HuH-7 (cell line): Measurements from ENCODE around the gene EFCAB10.
"Not testable (repeated sequence)": the region's sequence is repeated elsewhere in the genome, so short reads cannot be mapped to it uniquely, and the experiment has no call there.

ENCODE experiments used
- DNase-seq: peaks from one replicate; pipeline ENCODE4 v3.0.0; 2011; ENCODE audit warnings: low spot score

Gene EFCAB10

GRCh38 chr7:105599080-105599479 is 17.8 kb upstream of the EFCAB10 start:
- not testable (repeated sequence) for DNase-seq

- no peak for DNase-seq
Measured at GRCh38 chr7:105596866-105597265, 15.6 kb upstream of the EFCAB10 start.

GRCh38 chr7:105594034-105594433 is 12.7 kb upstream of the EFCAB10 start:
- no peak for DNase-seq

GRCh38 chr7:105591522-105591921 is 10.2 kb upstream of the EFCAB10 start:
- no peak for DNase-seq

- no peak for DNase-seq
Measured at GRCh38 chr7:105590793-105591192, 9.5 kb upstream of the EFCAB10 start.

- DNase-seq = peak; percentile 74
Measured at GRCh38 chr7:105589356-105590077, 8.2 kb upstream of the EFCAB10 start.

- no peak for DNase-seq
Measured at GRCh38 chr7:105587909-105588635, 6.8 kb upstream of the EFCAB10 start.

- no peak for DNase-seq
Measured at GRCh38 chr7:105585850-105586500, 4.7 kb upstream of the EFCAB10 start.

GRCh38 chr7:105584165-105584564 is 2.9 kb upstream of the EFCAB10 start:
- DNase-seq = no peak

GRCh38 chr7:105583061-105583460 is 1.8 kb upstream of the EFCAB10 start:
- no peak for DNase-seq

- DNase-seq = no peak
Measured at GRCh38 chr7:105580022-105580740, 1.1 kb downstream of the EFCAB10 start.

GRCh38 chr7:105578496-105578895 is 2.8 kb downstream of the EFCAB10 start:
- DNase-seq = no peak

- no peak for DNase-seq
Measured at GRCh38 chr7:105577251-105577650, 4.0 kb downstream of the EFCAB10 start.

GRCh38 chr7:105571891-105572290 is 9.4 kb downstream of the EFCAB10 start:
- DNase-seq = no peak

- no peak for DNase-seq
Measured at GRCh38 chr7:105567821-105568220, 13.5 kb downstream of the EFCAB10 start.

- DNase-seq = no peak
Measured at GRCh38 chr7:105567024-105567423, 14.3 kb downstream of the EFCAB10 start.

GRCh38 chr7:105565190-105565589 is 16.1 kb downstream of the EFCAB10 start:
- DNase-seq = no peak

- no peak for DNase-seq
Measured at GRCh38 chr7:105559926-105560325, 21.4 kb downstream of the EFCAB10 start.

- DNase-seq = no peak
Measured at GRCh38 chr7:105538339-105538738, 43.0 kb downstream of the EFCAB10 start.

GRCh38 chr7:105532709-105533460 is 48.4 kb downstream of the EFCAB10 start:
- no peak for DNase-seq

- DNase-seq = peak; percentile 74
Measured at GRCh38 chr7:105531792-105532671, 49.3 kb downstream of the EFCAB10 start, which contains the start of gene RINT1. Gene RINT1 (plus strand): TSS chr7:105532201. CDS start chr7:105532316, 115 bp downstream.
